Panc1 (cell line): ENCODE data around the gene F5. TPM values are rescaled to one million over a fixed set of nuclear protein-coding genes. Genes with fewer than 3 reads are reported as not detected.

Experiments used
- ATAC-seq: fragments of 200-7000 bp; cut with Tn5 transposase; 2 replicates; pipeline ENCODE4 v1.9.1; 2020; ENCODE audit warnings: mild to moderate bottlenecking, moderate library complexity
- BruUV-seq: library from RNA; stranded (reverse); fragments of 400-500 nt; replicated peaks from 2 replicates; lab custom pipeline; 2021; lab: Mats Ljungman, UMichigan
- CTCF ChIA-PET: fragments of 300-600 bp; sonication (Branson Sonifier 250); formaldehyde crosslinking; loops from one replicate; lab custom pipeline; 2022; ENCODE audit warnings: antibody characterized with exemption; lab: Charles Lee
- POLR2A ChIA-PET: fragments of 300-600 bp; sonication (Branson Sonifier 250); formaldehyde crosslinking; loops from one replicate; lab custom pipeline; 2022; ENCODE audit warnings: antibody characterized with exemption; lab: Charles Lee
- DNase-seq: peaks from one replicate; pipeline ENCODE4 v3.0.0-alpha.2; 2010; ENCODE audit warnings: low read depth, low spot score
- H3K27ac ChIP-seq: 2 replicates; pipeline ENCODE4 v1.5.1; 2011; ENCODE audit warnings: mild to moderate bottlenecking, low read length, inconsistent platforms
- H3K27me3 ChIP-seq: fragments of 200-500 bp; sonication (Bioruptor generic); 2 replicates; pipeline ENCODE4 v1.6.0; 2014; ENCODE audit warnings: low read length, inconsistent platforms; ENCODE audit not compliant: control insufficient read depth, insufficient read depth
- H3K36me3 ChIP-seq: fragments of 200-500 bp; sonication (Bioruptor generic); 2 replicates; pipeline ENCODE4 v1.5.1; 2014; ENCODE audit warnings: inconsistent platforms, mild to moderate bottlenecking, low read length, moderate library complexity; ENCODE audit not compliant: control insufficient read depth, insufficient read depth
- H3K4me1 ChIP-seq: 2 replicates; pipeline ENCODE4 v1.5.1; 2011; ENCODE audit warnings: inconsistent platforms, mild to moderate bottlenecking, low read length, moderate library complexity; ENCODE audit not compliant: control insufficient read depth, insufficient read depth
- H3K4me3 ChIP-seq, 2 experiments: 2 replicates each; pipeline ENCODE4 v1.5.1; 2011 to 2012; ENCODE audit warnings: low read depth in 2 of 2, low read length in 2 of 2, mild to moderate bottlenecking in 2 of 2, inconsistent platforms in 1 of 2, moderate library complexity in 1 of 2
- H3K9me3 ChIP-seq: fragments of 200-500 bp; sonication (Bioruptor generic); 2 replicates; pipeline ENCODE4 v1.5.1; 2014; ENCODE audit warnings: low read depth, mild to moderate bottlenecking, inconsistent platforms, low read length, moderate library complexity; ENCODE audit not compliant: control insufficient read depth, insufficient read depth
- CTCF ChIP-seq: fragments of 450-650 bp; IDR thresholded peaks from 2 replicates; pipeline ENCODE4 v1.5.1; 2017; ENCODE audit warnings: mild to moderate bottlenecking
- POLR2AphosphoS5 ChIP-seq: IDR thresholded peaks from 2 replicates; pipeline ENCODE4 v1.6.1; 2012; ENCODE audit warnings: mild to moderate bottlenecking, low read depth, low read length, moderate library complexity
- REST ChIP-seq, 2 experiments: IDR thresholded peaks; 2 replicates each; pipeline ENCODE4 v1.6.1; 2011 to 2012; ENCODE audit warnings: low read depth in 2 of 2, control low read depth in 1 of 2, low read length in 1 of 2, mild to moderate bottlenecking in 1 of 2, moderate library complexity in 1 of 2; ENCODE audit not compliant: insufficient read depth in 1 of 2
- SIN3A ChIP-seq: IDR thresholded peaks from 2 replicates; pipeline ENCODE4 v1.6.1; 2012; ENCODE audit warnings: low read depth, mild to moderate bottlenecking, low read length, moderate library complexity, borderline replicate concordance; ENCODE audit not compliant: insufficient read depth
- TCF7L2 ChIP-seq: IDR thresholded peaks from 2 replicates; pipeline ENCODE4 v1.6.1; 2011; ENCODE audit warnings: mild to moderate bottlenecking, low read depth, low read length, inconsistent platforms
- in situ Hi-C: cut with HindIII; loops from 2 replicates; pipeline ENCODE4 v1.10.0; 2016; ENCODE audit warnings: low sequenced_read_pairs, low pct_unique_long_range_greater_than_20kb
- intact Hi-C: fragments of 100-400 bp; cut with micrococcal nuclease; formaldehyde crosslinking; loops from one replicate; pipeline ENCODE4 v1.10.0; 2022; ENCODE audit not compliant: unreplicated experiment
- total RNA-seq: library from RNA; stranded (reverse); gene quantifications from one replicate; pipeline ENCODE4 v1.2.1, GENCODE V29; 2021; ENCODE audit not compliant: unreplicated experiment

F5 gene
- total RNA-seq, 1 experiment from 2014 or later = 0.08 TPM

- ATAC-seq (no peak), DNase-seq (no peak)
- Histone ChIP-seq H3K27me3 (no peaks in the 10 kb centered on the region), H3K36me3 (no peaks in the 10 kb centered on the region; the same call in 1 of the 2 replicates), H3K4me3 (no peak overlapping the region), H3K27ac (no peak overlapping the region), H3K9me3 (no peaks in the 10 kb centered on the region), H3K4me1 (no peaks in the 10 kb centered on the region)
- in situ Hi-C loops (no loop called here), intact Hi-C loops (no loop called here)
- ChIA-PET CTCF (no interaction called here), POLR2A (no interaction called here)
- no TSS peak for BruUV-seq
- TF ChIP-seq POLR2AphosphoS5 (no peak), CTCF (no peak), SIN3A (no peak), TCF7L2 (no peak), REST (IDR thresholded peaks at IDR 0.05; ENCODE audit: insufficient read depth in 1 of 2, low read depth in 2 of 2, low read length in 1 of 2) (no peak)
Observed at GRCh38 chr1:169468982-169469381, 117.3 kb downstream of the F5 start.

GRCh38 chr1:169466259-169467230 is 119.7 kb downstream of the F5 start:
- Histone ChIP-seq H3K27me3 (no peaks in the 10 kb centered on the region), H3K9me3 (no peaks in the 10 kb centered on the region), H3K36me3 (no peaks in the 10 kb centered on the region; the same call in 1 of the 2 replicates), H3K4me1 (no peaks in the 10 kb centered on the region), H3K4me3 (no peak overlapping the region), H3K27ac (no peak overlapping the region)
- DNase-seq (no peak), ATAC-seq (peak; percentile 63; the same call in 1 of the 2 replicates)
- in situ Hi-C loops (no loop called here), intact Hi-C loops (loop anchor here (1.0 kb wide), 1 partner anchor 80 kb away; no protein-coding TSS in a partner anchor)
- ChIA-PET CTCF (interaction anchor here (0.7 kb wide), 1 partner anchor 85 kb away, joined by 4 read pairs; no protein-coding TSS in a partner anchor), POLR2A (no interaction called here)
- TF ChIP-seq REST (IDR thresholded peaks at IDR 0.05; ENCODE audit: insufficient read depth in 1 of 2, low read depth in 2 of 2, low read length in 1 of 2) (no peak), CTCF (peak; percentile 60), SIN3A (no peak)
- BruUV-seq = TSS peak; percentile 35
